NCI-H748 treated with DMSO at 0.1 percent for 48 hours (cell line): Measurements from ENCODE around the gene TTC38.

Experiments
- DNase-seq: peaks from one replicate; lab custom pipeline; 2025; lab: John Stamatoyannopoulos, UW

TTC38 gene

DNA sequence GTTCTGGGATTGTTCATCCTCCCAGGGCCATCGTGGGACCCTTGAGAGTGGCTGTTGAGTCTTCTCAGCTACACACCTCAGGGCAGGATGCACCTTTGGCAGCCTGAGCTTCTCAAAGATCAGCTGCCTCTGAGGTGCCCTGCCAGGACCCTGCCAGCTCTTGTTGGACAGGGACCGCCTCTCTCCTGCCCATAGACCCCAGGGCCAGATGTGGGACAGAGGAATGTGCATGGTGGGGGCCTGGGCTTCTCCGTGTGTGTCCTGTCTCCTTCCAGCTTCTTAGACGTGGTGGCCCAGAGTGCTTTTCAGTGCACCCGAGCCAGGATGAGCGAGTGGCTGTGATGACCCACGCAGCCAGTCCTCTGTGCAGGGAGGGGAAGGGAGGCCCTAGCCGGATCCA, 61.8 kb downstream of the TTC38 start:
- DNase-seq: no peak

DNA sequence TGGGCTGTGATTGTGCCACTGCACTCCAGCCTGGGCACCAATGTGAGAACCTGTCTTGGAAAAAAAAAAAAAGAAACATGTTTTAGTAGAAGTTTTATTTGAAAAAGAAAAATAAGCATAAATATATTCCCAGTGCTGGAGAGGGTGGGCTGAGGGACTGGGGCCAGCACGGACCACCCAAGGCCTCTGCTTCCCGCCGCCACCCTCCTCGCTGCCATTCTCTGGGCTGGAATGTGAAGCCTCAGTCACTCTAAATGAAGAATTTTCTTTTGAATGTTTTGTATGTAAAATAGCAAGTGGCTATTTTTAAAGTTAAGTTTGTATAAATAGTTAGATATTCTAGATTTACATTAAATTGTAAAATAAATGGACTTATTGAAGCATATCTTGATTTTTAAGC, 62.6 kb downstream of the TTC38 start:
- no peak for DNase-seq

DNA sequence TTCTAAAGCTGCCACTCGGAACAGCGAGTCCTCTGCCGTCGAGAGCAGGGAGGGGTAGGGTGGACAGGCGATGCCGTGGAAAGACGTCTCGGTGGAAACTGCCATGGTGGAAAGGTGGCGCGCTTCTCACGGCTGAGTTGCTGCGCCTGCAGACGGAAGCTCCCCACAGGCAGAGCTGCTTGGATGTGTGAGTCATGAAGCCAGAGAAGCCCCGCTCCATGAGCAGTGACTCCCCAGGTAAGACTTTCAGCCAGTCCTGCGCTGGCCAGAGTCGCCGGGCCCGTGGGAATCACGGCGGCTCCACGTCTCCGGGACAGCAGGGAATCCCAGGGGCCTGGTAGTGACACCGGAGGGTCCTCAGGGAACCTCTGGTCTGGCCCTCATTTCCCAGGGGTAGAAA, 63.7 kb downstream of the TTC38 start:
- DNase-seq: no peak

DNA sequence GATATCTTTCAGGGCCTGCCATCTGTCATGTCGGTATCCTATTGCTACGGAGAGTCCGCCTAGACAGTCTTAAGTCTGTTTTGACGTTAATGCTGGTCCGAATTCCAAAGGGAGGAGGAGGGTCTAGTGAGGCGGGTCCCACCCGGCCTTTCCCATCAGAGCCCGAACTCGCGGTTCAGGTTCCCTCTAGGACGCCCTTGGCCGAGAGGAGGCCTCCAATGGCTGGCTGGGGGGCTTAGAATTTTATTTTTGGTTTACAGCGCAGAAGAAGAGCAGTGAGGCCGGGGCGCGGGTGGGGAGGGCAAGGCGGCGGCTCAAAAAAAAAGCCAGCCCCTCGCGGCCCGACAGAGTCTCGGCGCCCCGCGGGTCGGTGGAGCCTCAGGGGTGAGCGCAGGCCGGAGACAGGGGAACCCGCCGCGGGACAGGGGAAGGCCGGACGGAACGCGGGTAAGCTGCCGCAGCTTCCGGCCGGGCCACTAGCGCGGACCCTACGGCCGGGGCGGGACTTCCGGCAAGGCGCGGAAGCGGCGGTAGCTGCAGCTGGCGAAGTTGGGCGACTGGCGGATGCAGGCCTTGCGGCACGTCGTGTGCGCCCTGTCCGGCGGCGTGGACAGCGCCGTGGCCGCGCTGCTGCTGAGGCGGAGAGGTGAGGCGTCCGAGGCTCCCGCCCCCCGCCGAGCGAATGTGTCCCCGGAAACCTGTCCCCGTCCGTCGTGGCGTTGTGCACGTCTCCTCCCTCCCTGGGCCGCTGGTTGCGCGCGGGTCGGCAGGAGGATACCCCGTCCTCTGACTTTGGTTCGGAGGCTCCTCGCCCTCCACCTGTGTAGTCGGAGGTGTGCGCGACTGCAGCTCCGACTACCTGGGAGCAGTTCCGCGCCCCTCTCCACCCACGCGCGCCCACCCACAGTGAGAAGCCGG, 67.7 kb downstream of the TTC38 start, which contains the start of gene TRMU:
TSS of gene TRMU (plus strand) at position 514 of the 918 bp plus-strand sequence. CDS start at position 565, 51 bp downstream.
- DNase-seq: peak; percentile 72

DNA sequence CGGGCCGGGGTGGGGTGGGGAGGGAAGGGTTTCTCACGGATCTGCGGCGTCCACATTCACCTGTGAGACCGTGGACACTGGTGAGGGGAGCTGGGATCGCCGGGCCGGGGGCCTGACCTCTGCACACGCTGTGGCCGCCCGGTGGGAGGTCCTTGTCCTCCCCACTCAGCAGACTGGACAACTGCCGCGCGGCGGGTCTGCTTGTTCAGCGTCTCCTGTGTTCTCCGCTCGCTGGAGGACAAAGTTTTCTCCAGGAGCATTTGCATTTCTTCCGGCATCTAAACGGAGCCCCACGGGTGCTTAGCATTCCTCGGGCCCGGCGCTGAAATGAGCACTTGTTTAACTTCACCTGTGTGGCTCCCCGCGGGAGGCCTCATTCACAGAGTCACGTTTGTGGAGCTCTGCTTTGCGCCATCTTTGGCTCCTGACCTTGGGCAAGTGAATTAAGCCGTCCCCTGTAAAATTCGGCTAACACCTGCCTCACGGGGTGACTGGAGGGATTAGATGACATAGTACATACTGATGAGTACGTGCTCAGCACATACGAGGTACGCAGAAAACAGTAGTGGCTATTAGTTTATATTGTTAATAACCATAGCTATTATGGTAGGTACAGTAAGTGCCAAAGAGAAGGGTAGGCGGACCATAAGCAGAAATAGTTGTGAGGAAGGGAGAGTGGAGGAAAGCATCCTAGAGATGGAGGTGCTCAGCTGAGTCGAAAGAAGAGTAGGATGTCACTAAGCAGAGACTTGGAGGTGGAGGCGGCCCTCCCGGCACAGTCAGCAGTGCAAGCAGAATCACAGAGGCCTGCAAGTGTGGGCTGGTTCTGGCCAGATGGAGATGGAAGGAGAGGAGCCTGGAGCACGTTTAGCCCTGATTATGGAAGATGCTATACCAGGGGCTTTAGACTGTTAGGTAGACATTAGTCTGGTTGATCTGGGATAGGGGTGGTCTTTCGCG, 68.6 kb downstream of the TTC38 start:
- DNase-seq: no peak

DNA sequence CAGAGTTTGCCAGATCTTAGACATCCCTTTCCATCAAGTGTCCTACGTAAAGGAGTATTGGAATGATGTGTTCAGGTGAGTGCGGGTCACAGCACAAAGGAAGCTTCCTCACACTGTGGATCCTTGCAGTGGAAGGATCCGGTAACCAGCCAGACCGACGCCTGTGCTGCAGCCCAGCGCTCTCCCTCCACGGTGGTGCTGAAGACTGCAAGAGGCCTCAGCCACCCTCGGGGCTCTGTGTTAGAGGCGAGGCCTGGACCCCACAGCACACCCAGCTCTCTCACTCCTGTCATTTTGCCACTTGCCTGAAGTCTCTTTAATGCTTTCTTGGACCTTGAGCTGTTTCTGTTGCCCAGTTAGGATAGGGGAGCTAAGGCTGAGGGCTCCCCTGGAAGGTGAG, 70.1 kb downstream of the TTC38 start:
- DNase-seq: no peak

DNA sequence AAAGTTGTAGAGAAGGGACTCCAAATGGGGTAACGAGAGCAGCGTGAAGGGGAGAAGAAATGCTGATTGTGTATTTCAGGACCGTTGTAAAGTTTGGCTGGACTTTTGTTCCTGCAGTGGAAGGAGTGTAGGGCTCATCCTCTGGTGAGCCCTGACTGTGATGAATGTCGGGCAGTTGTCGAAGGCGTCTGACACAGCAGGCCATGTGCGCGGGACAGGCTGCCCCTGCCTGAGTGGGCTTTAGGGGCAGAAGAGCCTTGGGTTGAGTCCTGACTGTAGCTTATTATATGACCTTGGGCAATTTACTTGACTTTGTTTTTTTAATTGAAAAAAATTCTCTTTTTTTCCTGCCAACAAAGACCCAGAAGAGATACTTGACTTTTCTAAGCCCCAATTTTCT, 70.8 kb downstream of the TTC38 start:
- no peak for DNase-seq

DNA sequence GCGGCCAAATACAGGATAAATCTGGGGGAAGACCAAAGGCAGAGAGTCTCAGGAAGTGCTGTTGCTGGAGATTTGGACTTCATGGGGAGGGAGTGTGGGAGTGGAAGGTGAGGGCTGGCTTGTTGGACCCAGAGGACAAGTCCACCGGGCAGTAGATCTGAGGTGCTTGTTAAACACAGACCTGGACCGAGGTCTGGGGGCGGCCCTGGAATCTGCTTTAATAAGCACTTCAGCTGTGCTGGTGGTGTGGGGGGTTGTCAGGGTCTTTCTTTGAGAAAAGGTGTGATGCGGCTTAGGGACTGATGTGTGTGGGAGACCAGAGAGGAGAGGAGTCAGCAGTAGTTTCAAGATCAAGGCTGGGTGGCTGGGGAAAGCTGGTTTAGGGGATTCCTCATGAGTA, 72.1 kb downstream of the TTC38 start:
- DNase-seq: no peak

DNA sequence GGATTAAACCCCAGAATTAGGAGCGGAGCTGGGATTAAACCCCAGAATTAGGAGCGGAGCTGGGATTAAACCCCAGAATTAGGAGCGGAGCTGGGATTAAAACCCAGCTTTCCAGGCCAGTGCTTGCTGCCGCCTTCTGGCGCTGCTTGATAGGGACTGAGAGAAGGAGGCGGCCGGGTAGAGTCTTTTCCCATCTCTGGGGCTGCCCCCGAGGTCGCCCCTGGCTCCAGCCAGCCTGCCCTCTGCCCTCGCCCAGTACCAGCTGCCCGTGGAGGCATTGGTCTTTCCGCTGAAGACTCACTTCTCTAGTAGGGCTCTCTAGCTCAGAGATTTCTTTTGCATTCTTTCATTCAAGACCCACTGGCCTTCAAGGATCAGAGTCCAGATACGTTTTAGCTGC, 72.9 kb downstream of the TTC38 start:
- DNase-seq: no peak
